ENCODE measurements around the gene RETN. TPM values are rescaled to one million over a fixed set of nuclear protein-coding genes. Genes with fewer than 3 reads are reported as not detected.

RETN gene
- total and polyA plus RNA-seq, 2 experiments from 2014 or later, result not detected

GRCh38 chr19:7655581-7655980 lies 13.3 kb upstream of the RETN start:
- Histone ChIP-seq H3K79me2 (ENCODE audit: insufficient read depth) (no peaks in the 10 kb centered on the region), H3K9me3 (ENCODE audit: low read depth) (no peaks in the 10 kb centered on the region), H3K4me1 (ENCODE audit: insufficient read depth) (no peaks in the 10 kb centered on the region), H3F3A (ENCODE audit: insufficient read depth) (no peaks in the 10 kb centered on the region), H3K9me2 (ENCODE audit: insufficient read depth) (no peaks in the 10 kb centered on the region), H2AFZ (no peak overlapping the region), H3K27me3 (replicated peaks; ENCODE audit: insufficient read depth) (peaks cover 18% of the 10 kb centered on the region), H3K4me3 (no peak overlapping the region), H3K36me3 (ENCODE audit: low read depth) (no peaks in the 10 kb centered on the region), H4K20me1 (ENCODE audit: insufficient read depth) (no peaks in the 10 kb centered on the region), H3K9ac (no peak overlapping the region), H3K4me2 (ENCODE audit: unreplicated experiment) (no peak overlapping the region), H3K27ac (no peak overlapping the region)
- TF ChIP-seq EZH2phosphoT487 (IDR thresholded peaks at IDR 0.05; ENCODE audit: insufficient read depth, low read depth) (no peak), EZH2 (IDR thresholded peaks at IDR 0.05; ENCODE audit: insufficient read depth, poor library complexity, severe bottlenecking) (no peak)
- no peak for DNase-seq
- in situ Hi-C loops (cut with MboI), result no loop called here
- WGBS, 2 experiments (ENCODE audit: low coverage in 1 of 2, low lambda C conversion rate in 2 of 2, missing lambda C conversion rate in 2 of 2), result 66 to 69% methylated on average over 8 of the region's 8 CpGs

- H3K9me2 ChIP-seq (ENCODE audit: insufficient read depth), result no peaks in the 10 kb centered on the region
- no peak overlapping the region for H2AFZ ChIP-seq
- no peaks in the 10 kb centered on the region for H3F3A ChIP-seq (ENCODE audit: insufficient read depth)
- H3K79me2 ChIP-seq (ENCODE audit: insufficient read depth), result no peaks in the 10 kb centered on the region
- no peaks in the 10 kb centered on the region for H3K9me3 ChIP-seq (ENCODE audit: low read depth)
- no peaks in the 10 kb centered on the region for H4K20me1 ChIP-seq (ENCODE audit: insufficient read depth)
- 32 to 36% methylated on average over 14 of the region's 14 CpGs for WGBS, 2 experiments (ENCODE audit: low coverage in 1 of 2, low lambda C conversion rate in 2 of 2, missing lambda C conversion rate in 2 of 2)
- in situ Hi-C loops (cut with MboI), result no loop called here
- no peak overlapping the region for H3K27ac ChIP-seq
- no peaks in the 10 kb centered on the region for H3K4me1 ChIP-seq (ENCODE audit: insufficient read depth)
- H3K4me3 ChIP-seq, result no peak overlapping the region
- no peak overlapping the region for H3K4me2 ChIP-seq (ENCODE audit: unreplicated experiment)
- peaks cover 24% of the 10 kb centered on the region for H3K27me3 ChIP-seq (replicated peaks; ENCODE audit: insufficient read depth)
- no peaks in the 10 kb centered on the region for H3K36me3 ChIP-seq (ENCODE audit: low read depth)
- TF ChIP-seq EZH2phosphoT487 (IDR thresholded peaks at IDR 0.05; ENCODE audit: insufficient read depth, low read depth) (no peak), EZH2 (IDR thresholded peaks at IDR 0.05; ENCODE audit: insufficient read depth, poor library complexity, severe bottlenecking) (no peak)
- H3K9ac ChIP-seq, result no peak overlapping the region
- peak; percentile 54 for DNase-seq
Measured at GRCh38 chr19:7657131-7657751, 11.6 kb upstream of the RETN start.

GRCh38 chr19:7658219-7658686 lies 10.6 kb upstream of the RETN start:
- H3K9me3 ChIP-seq (ENCODE audit: low read depth), result no peaks in the 10 kb centered on the region
- H3K4me1 ChIP-seq (ENCODE audit: insufficient read depth), result no peaks in the 10 kb centered on the region
- no peak for TF ChIP-seq EZH2phosphoT487 (IDR thresholded peaks at IDR 0.05; ENCODE audit: insufficient read depth, low read depth)
- no peak for TF ChIP-seq EZH2 (IDR thresholded peaks at IDR 0.05; ENCODE audit: insufficient read depth, poor library complexity, severe bottlenecking)
- WGBS, 2 experiments (ENCODE audit: low coverage in 1 of 2, low lambda C conversion rate in 2 of 2, missing lambda C conversion rate in 2 of 2), result 18 to 20% methylated on average over 9 of the region's 9 CpGs
- no peak overlapping the region for H3K9ac ChIP-seq
- in situ Hi-C loops (cut with MboI), result no loop called here
- H3K36me3 ChIP-seq (ENCODE audit: low read depth), result no peaks in the 10 kb centered on the region
- H3K27me3 ChIP-seq (replicated peaks; ENCODE audit: insufficient read depth), result peaks cover 24% of the 10 kb centered on the region
- peak; percentile 5 for DNase-seq
- no peak overlapping the region for H3K27ac ChIP-seq
- H3K4me3 ChIP-seq, result no peak overlapping the region
- no peak overlapping the region for H2AFZ ChIP-seq
- no peaks in the 10 kb centered on the region for H3F3A ChIP-seq (ENCODE audit: insufficient read depth)
- no peaks in the 10 kb centered on the region for H4K20me1 ChIP-seq (ENCODE audit: insufficient read depth)
- no peak overlapping the region for H3K4me2 ChIP-seq (ENCODE audit: unreplicated experiment)
- H3K9me2 ChIP-seq (ENCODE audit: insufficient read depth), result no peaks in the 10 kb centered on the region
- no peaks in the 10 kb centered on the region for H3K79me2 ChIP-seq (ENCODE audit: insufficient read depth)

- no peaks in the 10 kb centered on the region for H3K79me2 ChIP-seq (ENCODE audit: insufficient read depth)
- no peaks in the 10 kb centered on the region for H3K9me2 ChIP-seq (ENCODE audit: insufficient read depth)
- no peaks in the 10 kb centered on the region for H3K4me1 ChIP-seq (ENCODE audit: insufficient read depth)
- DNase-seq, result no peak
- no peaks in the 10 kb centered on the region for H4K20me1 ChIP-seq (ENCODE audit: insufficient read depth)
- TF ChIP-seq EZH2 (IDR thresholded peaks at IDR 0.05; ENCODE audit: insufficient read depth, poor library complexity, severe bottlenecking), result no peak
- no peak for TF ChIP-seq EZH2phosphoT487 (IDR thresholded peaks at IDR 0.05; ENCODE audit: insufficient read depth, low read depth)
- in situ Hi-C loops (cut with MboI), result no loop called here
- peaks cover 27% of the 10 kb centered on the region for H3K27me3 ChIP-seq (replicated peaks; ENCODE audit: insufficient read depth)
- no peak overlapping the region for H3K27ac ChIP-seq
- no peak overlapping the region for H3K4me2 ChIP-seq (ENCODE audit: unreplicated experiment)
- H3K36me3 ChIP-seq (ENCODE audit: low read depth), result no peaks in the 10 kb centered on the region
- no peaks in the 10 kb centered on the region for H3F3A ChIP-seq (ENCODE audit: insufficient read depth)
- no peaks in the 10 kb centered on the region for H3K9me3 ChIP-seq (ENCODE audit: low read depth)
- WGBS, 2 experiments (ENCODE audit: low coverage in 1 of 2, low lambda C conversion rate in 2 of 2, missing lambda C conversion rate in 2 of 2), result 60 to 63% methylated on average over 8 of the region's 8 CpGs
- no peak overlapping the region for H2AFZ ChIP-seq
- no peak overlapping the region for H3K9ac ChIP-seq
- H3K4me3 ChIP-seq, result no peak overlapping the region
Measured at GRCh38 chr19:7661744-7662538, 6.9 kb upstream of the RETN start.
